Measurements from ENCODE around the gene C6orf132.

- TF ChIP-seq PATZ1 (CRISPR knock-in tag; IDR thresholded peaks at IDR 0.05; ENCODE audit: borderline replicate concordance) = no peak
- no peak for TF ChIP-seq U2AF2 (optimal IDR thresholded peaks at IDR 0.05; ENCODE audit: low read depth, low read length)
- no peak for TF ChIP-seq CREB1 (IDR thresholded peaks at IDR 0.05)
- no peak for TF ChIP-seq CREB1 (CRISPR knock-in tag; IDR thresholded peaks at IDR 0.05)
- no peak for TF ChIP-seq ZNF174 (CRISPR knock-in tag; IDR thresholded peaks at IDR 0.05)
- TF ChIP-seq CBX8 (IDR thresholded peaks at IDR 0.05; ENCODE audit: borderline replicate concordance, extremely low read depth, low read depth, low read length, poor library complexity, severe bottlenecking) = no peak
- no peak for TF ChIP-seq NR2C1 (IDR thresholded peaks at IDR 0.05)
- TF ChIP-seq NR2C1 (tag; IDR thresholded peaks at IDR 0.05) = peak; percentile 39; the same call in 1 of the 2 replicates
- no peak for TF ChIP-seq GTF2B (IDR thresholded peaks at IDR 0.05; ENCODE audit: extremely low read depth, insufficient read length)
- no peak for TF ChIP-seq POLR2A (conservative IDR thresholded peaks at IDR 0.05)
- TF ChIP-seq EZH2 (IDR thresholded peaks at IDR 0.05; ENCODE audit: borderline replicate concordance, low read depth, low read length) = no peak
- TF ChIP-seq TARDBP (IDR thresholded peaks at IDR 0.05) = no peak
- TF ChIP-seq SRF (CRISPR knock-in tag; IDR thresholded peaks at IDR 0.05) = no peak
- TF ChIP-seq MAFG (tag; conservative IDR thresholded peaks at IDR 0.05) = no peak
- TF ChIP-seq ZNF408 (CRISPR knock-in tag; IDR thresholded peaks at IDR 0.05; ENCODE audit: low read depth) = no peak
- TF ChIP-seq SMC3 (conservative IDR thresholded peaks at IDR 0.05; ENCODE audit: insufficient read depth, low read depth, low read length) = no peak
Measured at GRCh38 chr6:42182101-42182500, 39.7 kb upstream of the C6orf132 start.

Measured in K562 (cell line).